Measurements from ENCODE around the gene PRKN.

Gene PRKN

GRCh38 chr6:162373868-162374267 is 353.7 kb downstream of the PRKN start:
- Histone ChIP-seq H3K36me3 (ENCODE audit: insufficient read depth, low read length) (no peaks in the 10 kb centered on the region), H2AFZ (ENCODE audit: low read depth, low read length) (no peak overlapping the region), H3K9me3 (ENCODE audit: insufficient read depth, low read length, severe bottlenecking) (no peaks in the 10 kb centered on the region), H3K79me2 (ENCODE audit: insufficient read depth, low read length) (no peaks in the 10 kb centered on the region), H3K27ac (ENCODE audit: low read length) (no peak overlapping the region), H3K4me2 (ENCODE audit: insufficient read depth, low read length) (no peak overlapping the region), H3K4me1 (ENCODE audit: insufficient read depth, low read length) (no peaks in the 10 kb centered on the region), H3K27me3 (ENCODE audit: insufficient read depth, low read length, poor library complexity) (no peaks in the 10 kb centered on the region), H3K9ac (ENCODE audit: low read depth, low read length) (no peak overlapping the region), H4K20me1 (ENCODE audit: insufficient read depth, low read length) (no peaks in the 10 kb centered on the region), H3K4me3 (ENCODE audit: low read depth in 1 of 2, low read length in 2 of 2) (no peak overlapping the region)
- ATAC-seq (ENCODE audit: insufficient read depth, low read depth) (no peak), DNase-seq (no peak)
- TF ChIP-seq EZH2 (IDR thresholded peaks at IDR 0.05; ENCODE audit: borderline replicate concordance, low read depth, low read length, severe bottlenecking) (no peak), CTCF (IDR thresholded peaks at IDR 0.05; ENCODE audit: borderline replicate concordance, extremely low read depth, low read length, poor library complexity, severe bottlenecking) (no peak)

- Histone ChIP-seq H3K27ac (ENCODE audit: low read length) (no peak overlapping the region), H3K4me2 (ENCODE audit: insufficient read depth, low read length) (no peak overlapping the region), H3K36me3 (ENCODE audit: insufficient read depth, low read length) (no peaks in the 10 kb centered on the region), H3K27me3 (ENCODE audit: insufficient read depth, low read length, poor library complexity) (no peaks in the 10 kb centered on the region), H3K9ac (ENCODE audit: low read depth, low read length) (no peak overlapping the region), H4K20me1 (ENCODE audit: insufficient read depth, low read length) (no peaks in the 10 kb centered on the region), H3K4me1 (ENCODE audit: insufficient read depth, low read length) (no peaks in the 10 kb centered on the region), H2AFZ (ENCODE audit: low read depth, low read length) (no peak overlapping the region), H3K4me3 (ENCODE audit: low read depth in 1 of 2, low read length in 2 of 2) (no peak overlapping the region), H3K79me2 (ENCODE audit: insufficient read depth, low read length) (no peaks in the 10 kb centered on the region), H3K9me3 (ENCODE audit: insufficient read depth, low read length, severe bottlenecking) (no peaks in the 10 kb centered on the region)
- TF ChIP-seq CTCF (IDR thresholded peaks at IDR 0.05; ENCODE audit: borderline replicate concordance, extremely low read depth, low read length, poor library complexity, severe bottlenecking) (no peak), EZH2 (IDR thresholded peaks at IDR 0.05; ENCODE audit: borderline replicate concordance, low read depth, low read length, severe bottlenecking) (no peak)
- no peak for DNase-seq
- no peak for ATAC-seq (ENCODE audit: insufficient read depth, low read depth)
These were observed 354.4 kb downstream of the PRKN start for GRCh38 chr6:162373192-162373591.

- no peak for ATAC-seq (ENCODE audit: insufficient read depth, low read depth)
- TF ChIP-seq CTCF (IDR thresholded peaks at IDR 0.05; ENCODE audit: borderline replicate concordance, extremely low read depth, low read length, poor library complexity, severe bottlenecking) (no peak), EZH2 (IDR thresholded peaks at IDR 0.05; ENCODE audit: borderline replicate concordance, low read depth, low read length, severe bottlenecking) (no peak)
- no peaks in the 10 kb centered on the region for H3K9me3 ChIP-seq (ENCODE audit: insufficient read depth, low read length, severe bottlenecking)
These were observed 355.5 kb downstream of the PRKN start for GRCh38 chr6:162372106-162372505.

GRCh38 chr6:162371121-162371520 is 356.4 kb downstream of the PRKN start:
- no peaks in the 10 kb centered on the region for H3K79me2 ChIP-seq (ENCODE audit: insufficient read depth, low read length)
- H2AFZ ChIP-seq (ENCODE audit: low read depth, low read length) = no peak overlapping the region
- no peaks in the 10 kb centered on the region for H3K27me3 ChIP-seq (ENCODE audit: insufficient read depth, low read length, poor library complexity)
- no peak for TF ChIP-seq CTCF (IDR thresholded peaks at IDR 0.05; ENCODE audit: borderline replicate concordance, extremely low read depth, low read length, poor library complexity, severe bottlenecking)
- TF ChIP-seq EZH2 (IDR thresholded peaks at IDR 0.05; ENCODE audit: borderline replicate concordance, low read depth, low read length, severe bottlenecking) = no peak
- H3K4me1 ChIP-seq (ENCODE audit: insufficient read depth, low read length) = no peaks in the 10 kb centered on the region
- no peak for DNase-seq
- H4K20me1 ChIP-seq (ENCODE audit: insufficient read depth, low read length) = no peaks in the 10 kb centered on the region
- ATAC-seq (ENCODE audit: insufficient read depth, low read depth) = no peak
- no peak overlapping the region for H3K9ac ChIP-seq (ENCODE audit: low read depth, low read length)
- H3K4me3 ChIP-seq (ENCODE audit: low read depth in 1 of 2, low read length in 2 of 2) = no peak overlapping the region
- no peak overlapping the region for H3K4me2 ChIP-seq (ENCODE audit: insufficient read depth, low read length)
- H3K36me3 ChIP-seq (ENCODE audit: insufficient read depth, low read length) = no peaks in the 10 kb centered on the region
- no peaks in the 10 kb centered on the region for H3K9me3 ChIP-seq (ENCODE audit: insufficient read depth, low read length, severe bottlenecking)
- H3K27ac ChIP-seq (ENCODE audit: low read length) = no peak overlapping the region

More at GRCh38 chr6:162372106-162372505, 355.5 kb downstream of the PRKN start:
- Histone ChIP-seq H3K79me2 (ENCODE audit: insufficient read depth, low read length) (no peaks in the 10 kb centered on the region), H2AFZ (ENCODE audit: low read depth, low read length) (no peak overlapping the region), H3K9ac (ENCODE audit: low read depth, low read length) (no peak overlapping the region), H3K4me3 (ENCODE audit: low read depth in 1 of 2, low read length in 2 of 2) (no peak overlapping the region), H3K4me2 (ENCODE audit: insufficient read depth, low read length) (no peak overlapping the region), H3K27me3 (ENCODE audit: insufficient read depth, low read length, poor library complexity) (no peaks in the 10 kb centered on the region), H3K27ac (ENCODE audit: low read length) (no peak overlapping the region), H4K20me1 (ENCODE audit: insufficient read depth, low read length) (no peaks in the 10 kb centered on the region), H3K4me1 (ENCODE audit: insufficient read depth, low read length) (no peaks in the 10 kb centered on the region), H3K36me3 (ENCODE audit: insufficient read depth, low read length) (no peaks in the 10 kb centered on the region)
- no peak for DNase-seq

All from DND-41 (cell line).